AG09309 (cell line): ENCODE measurements around the gene TNS4.

Source experiments
- DNase-seq: peaks from one replicate; pipeline ENCODE4 v3.0.0-alpha.2; 2010; ENCODE audit warnings: low read depth
- H3K4me3 ChIP-seq: 2 replicates; pipeline ENCODE4 v1.5.1; 2011; ENCODE audit warnings: mild to moderate bottlenecking, low read depth, low read length, moderate library complexity; ENCODE audit not compliant: control insufficient read depth
- TF ChIP-seq, protein P1 (sequence below): IDR thresholded peaks from 2 replicates; pipeline ENCODE4 v1.5.1; 2011; ENCODE audit warnings: mild to moderate bottlenecking, low read depth, low read length, inconsistent platforms; ENCODE audit not compliant: insufficient read depth, control insufficient read depth; ENCODE audit errors: missing control alignments

TNS4 gene

GRCh38 chr17:40515011-40515410 is 13.6 kb upstream of the TNS4 start:
- TF ChIP-seq, protein P1, sequence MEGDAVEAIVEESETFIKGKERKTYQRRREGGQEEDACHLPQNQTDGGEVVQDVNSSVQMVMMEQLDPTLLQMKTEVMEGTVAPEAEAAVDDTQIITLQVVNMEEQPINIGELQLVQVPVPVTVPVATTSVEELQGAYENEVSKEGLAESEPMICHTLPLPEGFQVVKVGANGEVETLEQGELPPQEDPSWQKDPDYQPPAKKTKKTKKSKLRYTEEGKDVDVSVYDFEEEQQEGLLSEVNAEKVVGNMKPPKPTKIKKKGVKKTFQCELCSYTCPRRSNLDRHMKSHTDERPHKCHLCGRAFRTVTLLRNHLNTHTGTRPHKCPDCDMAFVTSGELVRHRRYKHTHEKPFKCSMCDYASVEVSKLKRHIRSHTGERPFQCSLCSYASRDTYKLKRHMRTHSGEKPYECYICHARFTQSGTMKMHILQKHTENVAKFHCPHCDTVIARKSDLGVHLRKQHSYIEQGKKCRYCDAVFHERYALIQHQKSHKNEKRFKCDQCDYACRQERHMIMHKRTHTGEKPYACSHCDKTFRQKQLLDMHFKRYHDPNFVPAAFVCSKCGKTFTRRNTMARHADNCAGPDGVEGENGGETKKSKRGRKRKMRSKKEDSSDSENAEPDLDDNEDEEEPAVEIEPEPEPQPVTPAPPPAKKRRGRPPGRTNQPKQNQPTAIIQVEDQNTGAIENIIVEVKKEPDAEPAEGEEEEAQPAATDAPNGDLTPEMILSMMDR: no peak
- no peak for DNase-seq
- no peak overlapping the region for H3K4me3 ChIP-seq

DNA sequence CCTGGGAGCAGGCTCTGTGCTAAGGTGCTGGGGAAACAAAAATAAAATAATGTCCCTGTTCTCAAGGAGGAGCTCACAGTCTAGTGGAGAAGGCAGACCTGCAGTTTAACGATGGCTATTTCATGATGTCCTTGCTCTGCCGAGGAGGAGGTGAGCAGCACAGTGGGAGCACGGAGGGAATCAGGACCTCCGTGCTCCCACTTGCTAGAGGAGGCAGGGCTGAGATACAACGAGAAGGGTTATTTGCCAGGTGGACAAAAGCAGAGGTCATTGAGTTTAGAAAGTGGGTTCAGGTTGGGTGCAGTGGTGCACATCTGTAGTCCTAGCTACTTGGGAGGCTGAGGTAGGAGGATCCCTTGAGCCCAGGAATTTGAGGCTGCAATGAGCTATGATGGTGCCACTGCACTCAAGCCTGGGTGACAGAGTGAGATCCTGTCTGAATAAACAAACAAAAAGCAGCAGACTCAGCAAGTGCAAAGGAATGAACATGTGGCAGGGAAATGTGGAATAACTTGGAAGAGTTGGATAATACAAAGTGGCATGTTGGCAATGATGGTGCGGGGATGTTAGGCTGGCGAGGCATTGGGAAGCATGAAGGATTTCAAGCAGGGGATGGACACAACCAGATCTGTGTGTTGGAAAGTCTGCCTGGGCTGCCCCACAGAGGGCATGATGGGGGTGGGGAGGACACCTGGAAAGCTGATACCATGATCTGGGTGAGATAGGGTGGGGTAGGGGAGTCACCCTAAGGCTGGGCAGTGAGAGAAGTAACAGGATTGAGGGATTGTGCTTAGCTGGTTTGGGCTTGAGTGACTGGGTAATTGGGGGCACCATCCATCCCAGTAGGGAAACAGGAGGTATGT is 12.8 kb upstream of the TNS4 start:
- TF ChIP-seq, protein P1: no peak
- DNase-seq: no peak
- no peak overlapping the region for H3K4me3 ChIP-seq

- no peak overlapping the region for H3K4me3 ChIP-seq
- DNase-seq: no peak
- TF ChIP-seq, protein P1: no peak
Measured at GRCh38 chr17:40511667-40512220, 10.3 kb upstream of the TNS4 start.

DNA sequence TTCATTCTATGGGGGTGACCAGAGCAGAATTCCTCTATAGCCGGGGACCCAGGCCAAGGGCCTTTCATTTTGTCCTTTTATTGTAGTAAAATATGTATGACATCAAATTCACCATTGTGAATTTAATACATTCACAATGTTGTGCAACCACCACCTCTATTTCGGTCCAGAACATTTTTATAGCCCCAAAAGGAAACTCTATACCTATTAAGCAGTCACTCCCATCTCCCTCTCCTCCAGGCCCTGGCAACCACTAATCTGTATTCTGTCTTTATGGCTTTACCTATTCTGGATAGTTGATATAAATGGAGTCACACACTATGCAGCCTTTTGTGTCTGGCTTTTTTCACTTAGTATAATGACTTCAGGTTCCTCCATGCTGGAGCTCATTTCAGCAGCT is 9.7 kb upstream of the TNS4 start:
- no peak overlapping the region for H3K4me3 ChIP-seq
- DNase-seq: no peak
- TF ChIP-seq, protein P1: no peak

DNA sequence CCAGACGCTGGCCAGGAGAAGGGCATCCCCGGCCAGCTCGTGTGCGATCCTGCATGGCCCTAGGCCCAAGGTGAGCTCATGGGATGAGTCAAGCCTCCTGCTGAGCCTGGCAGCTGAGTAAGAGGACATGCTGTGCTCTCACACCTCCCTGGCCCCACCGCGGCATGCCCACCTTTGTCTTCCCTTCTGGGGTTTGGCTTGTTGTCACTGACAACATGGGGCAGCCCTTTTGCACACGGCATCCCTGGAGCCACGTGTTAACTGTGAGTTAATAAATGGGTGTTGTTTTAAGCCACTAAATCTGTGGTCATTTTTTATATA is 8.9 kb upstream of the TNS4 start:
- no peak for DNase-seq
- no peak overlapping the region for H3K4me3 ChIP-seq
- TF ChIP-seq, protein P1: no peak

DNA sequence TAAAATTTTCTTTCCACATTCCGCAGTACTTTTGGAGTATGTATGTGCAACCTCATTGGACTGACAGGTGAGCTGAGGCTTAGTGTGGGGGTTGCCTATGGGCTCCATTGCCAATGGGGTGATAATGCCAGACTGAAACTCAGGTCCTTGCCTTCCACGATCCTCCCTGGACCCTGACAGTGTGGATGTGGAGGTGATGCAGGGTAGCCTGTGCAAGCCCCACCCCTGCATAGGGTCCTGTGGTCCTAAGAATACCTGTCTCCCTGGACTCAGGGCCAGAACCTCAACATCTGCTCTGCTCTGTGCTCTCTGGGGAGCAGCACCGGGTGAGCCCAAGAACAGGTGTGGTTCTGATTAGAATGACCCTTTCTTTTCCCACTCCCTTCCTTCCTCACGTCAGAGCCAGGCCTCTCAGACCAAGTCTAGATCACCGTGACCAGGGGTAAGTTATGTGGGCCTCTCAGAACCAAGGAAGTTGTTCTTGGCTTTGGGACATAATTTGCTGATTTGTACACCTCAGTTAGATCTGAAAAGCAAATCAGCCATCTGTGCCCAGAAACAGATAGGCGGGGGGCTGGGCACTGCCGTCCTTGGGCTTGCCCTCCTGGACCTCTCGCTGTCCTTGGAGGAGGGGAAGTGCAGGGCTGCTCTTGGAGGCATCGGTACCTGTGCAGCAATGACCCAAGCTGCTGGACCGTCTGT is 8.4 kb upstream of the TNS4 start:
- no peak overlapping the region for H3K4me3 ChIP-seq
- TF ChIP-seq, protein P1: no peak
- DNase-seq: no peak
